ENCODE data around the gene RTN4.
A peak's percentile ranks its signal among the peaks of the same experiment; 100 is the strongest.

RTN4 gene

DNA sequence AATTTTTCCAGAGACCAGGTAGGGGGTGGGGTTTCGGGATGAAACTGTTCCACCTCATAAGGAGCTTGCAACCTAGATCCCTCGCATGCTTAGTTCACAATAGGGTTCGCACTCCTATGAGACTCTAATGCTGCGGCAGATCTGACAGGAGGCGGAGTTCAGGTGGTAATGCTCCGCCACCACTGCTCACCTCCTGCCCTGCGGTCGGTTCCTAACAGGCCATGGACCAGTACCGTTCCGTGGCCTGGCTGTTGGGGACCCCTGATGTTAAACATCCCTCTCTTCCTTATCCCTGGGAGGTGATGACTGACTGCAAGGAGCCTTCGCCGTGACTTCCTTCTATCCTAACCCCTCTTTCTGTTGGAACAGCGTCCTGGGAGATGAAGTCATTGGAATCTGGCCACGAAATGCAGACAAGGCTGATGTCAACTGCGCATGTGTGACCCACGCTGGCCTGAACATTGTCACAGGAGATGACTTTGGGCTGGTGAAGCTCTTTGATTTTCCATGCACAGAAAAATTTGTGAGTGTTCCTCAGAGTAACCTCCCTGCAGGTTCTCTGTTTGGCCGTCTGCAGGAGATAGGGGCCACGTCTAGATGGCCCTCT is 82.4 kb downstream of the RTN4 start:
- no peak for DNase-seq (ENCODE audit: low spot score)

DNA sequence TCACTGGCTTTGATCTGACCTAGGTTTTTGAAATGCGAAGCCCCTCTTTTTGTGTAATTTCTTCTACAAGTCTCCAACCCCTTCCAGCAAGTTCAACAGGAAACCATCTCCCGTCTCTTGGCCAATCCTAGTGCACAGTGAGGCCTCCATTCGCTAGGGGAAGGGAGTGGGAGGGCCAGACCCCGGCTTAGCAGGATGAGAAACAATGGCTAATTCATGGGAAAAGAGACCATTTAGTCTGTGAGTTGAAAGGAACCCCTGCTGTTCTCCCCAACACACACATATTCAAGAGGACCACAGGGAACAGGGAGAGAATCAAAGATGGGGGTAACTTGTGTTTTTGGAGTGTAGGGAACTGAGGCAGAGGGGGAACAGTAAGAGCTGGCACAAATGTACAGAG is 83.0 kb downstream of the RTN4 start:
- DNase-seq (ENCODE audit: low spot score) = no peak

DNA sequence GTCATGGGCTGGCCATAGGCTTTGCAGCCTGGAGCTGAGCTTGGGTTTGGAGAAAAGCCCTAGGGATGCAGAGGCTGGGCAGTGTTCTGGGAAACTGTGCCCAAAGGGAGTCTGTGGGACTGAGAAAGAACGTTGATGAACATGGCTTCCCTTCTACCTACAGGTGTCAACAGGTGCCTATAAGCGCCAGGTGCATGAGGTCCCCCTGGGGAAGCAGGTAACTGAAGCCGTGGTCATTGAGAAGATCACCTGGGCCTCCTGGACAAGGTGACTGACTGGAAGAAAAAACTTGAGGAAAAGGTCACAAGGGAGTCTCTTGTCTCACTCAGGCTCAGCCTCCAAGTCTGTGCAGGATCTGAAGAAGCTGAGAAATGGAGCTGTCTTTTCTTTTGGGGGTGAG is 83.4 kb downstream of the RTN4 start:
- no peak for DNase-seq (ENCODE audit: low spot score)

DNA sequence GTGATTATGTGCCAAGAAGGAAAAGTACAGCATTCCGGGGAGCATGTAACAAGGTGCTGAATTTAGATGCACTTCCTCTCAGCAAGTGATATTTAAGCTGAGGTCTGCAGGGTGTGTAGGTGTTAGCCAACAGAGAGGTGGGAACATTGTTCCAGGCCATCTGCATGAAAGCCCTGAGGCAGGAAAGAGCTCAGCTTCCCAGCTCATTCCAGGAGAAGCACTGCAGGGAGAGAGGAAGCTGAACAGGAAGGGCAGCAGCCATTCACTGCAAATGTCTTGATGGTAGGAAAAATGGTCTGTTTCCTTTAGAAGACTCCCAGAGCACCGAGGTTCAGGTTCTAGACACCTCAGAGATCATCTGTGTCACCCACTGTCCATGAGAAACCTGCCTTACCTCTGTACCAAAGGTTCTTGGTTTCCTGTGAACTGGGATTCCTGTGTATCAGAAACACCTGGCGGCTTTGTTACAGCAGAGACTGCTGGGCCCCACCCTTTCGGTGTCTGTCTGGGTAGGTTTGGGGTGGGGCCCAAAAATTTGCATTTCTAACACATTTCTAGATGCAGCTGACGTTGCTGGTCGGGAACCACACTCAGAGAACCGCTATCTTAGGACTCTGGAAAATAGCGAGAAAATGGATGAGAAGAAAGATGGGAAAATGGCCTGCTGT is 84.0 kb downstream of the RTN4 start:
- DNase-seq (ENCODE audit: low spot score) = no peak

DNA sequence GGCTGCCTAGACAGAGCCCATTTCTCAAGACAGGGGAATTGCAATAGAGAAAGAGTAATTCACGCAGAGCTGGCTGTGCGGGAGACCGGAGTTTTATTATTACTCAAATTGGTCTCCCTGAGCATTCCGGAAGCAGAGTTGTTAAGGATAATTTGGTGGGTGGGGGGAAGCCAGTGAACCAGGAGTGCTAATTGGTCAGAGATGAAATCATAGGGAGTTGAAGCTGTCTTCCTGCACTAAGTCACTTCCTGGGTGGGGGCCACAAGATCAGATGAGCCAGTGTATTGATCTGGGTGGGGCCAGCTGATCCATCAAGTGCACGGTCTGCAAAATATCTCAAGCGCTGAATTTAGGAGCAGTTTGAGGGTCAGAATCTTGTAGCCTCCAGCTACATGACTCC is 84.8 kb downstream of the RTN4 start:
- DNase-seq (ENCODE audit: low spot score) = no peak

DNA sequence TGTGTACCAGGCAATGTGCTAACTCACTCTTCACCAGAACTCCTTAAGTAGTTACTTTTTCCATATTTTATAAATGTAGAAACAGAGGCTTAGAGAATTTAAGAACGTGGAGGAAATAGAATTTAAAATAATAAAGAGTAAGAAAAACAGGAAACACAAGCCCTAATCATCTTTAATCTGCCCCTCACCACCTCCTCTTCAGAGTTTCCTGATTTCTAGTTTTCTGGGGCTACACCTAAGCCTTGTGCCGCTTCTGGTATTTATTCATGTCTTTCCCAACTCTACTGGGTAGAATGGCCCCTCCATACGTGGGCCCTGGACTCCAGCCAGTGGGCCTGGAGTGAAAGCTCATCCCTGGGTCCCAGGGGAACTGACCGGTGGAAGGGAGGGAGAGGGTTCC is 85.4 kb downstream of the RTN4 start:
- no peak for DNase-seq (ENCODE audit: low spot score)

DNA sequence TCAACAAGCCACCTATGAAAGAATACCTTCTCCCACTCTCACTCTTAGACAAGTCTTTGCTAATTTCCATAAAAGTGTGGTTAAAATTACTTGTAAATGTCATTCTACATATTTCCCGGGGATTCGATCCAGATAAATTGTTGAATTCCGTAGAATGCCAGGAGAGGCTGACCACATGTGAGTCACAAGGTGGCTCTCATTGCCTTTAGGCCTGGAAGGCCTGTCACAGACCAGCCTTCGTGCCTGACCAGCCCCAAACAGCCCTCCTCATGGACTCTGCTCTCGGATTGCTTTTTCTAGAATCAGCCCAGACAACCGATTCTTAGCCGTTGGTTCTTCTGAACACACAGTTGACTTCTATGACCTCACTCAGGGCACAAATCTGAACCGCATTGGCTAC is 86.0 kb downstream of the RTN4 start:
- no peak for DNase-seq (ENCODE audit: low spot score)

DNA sequence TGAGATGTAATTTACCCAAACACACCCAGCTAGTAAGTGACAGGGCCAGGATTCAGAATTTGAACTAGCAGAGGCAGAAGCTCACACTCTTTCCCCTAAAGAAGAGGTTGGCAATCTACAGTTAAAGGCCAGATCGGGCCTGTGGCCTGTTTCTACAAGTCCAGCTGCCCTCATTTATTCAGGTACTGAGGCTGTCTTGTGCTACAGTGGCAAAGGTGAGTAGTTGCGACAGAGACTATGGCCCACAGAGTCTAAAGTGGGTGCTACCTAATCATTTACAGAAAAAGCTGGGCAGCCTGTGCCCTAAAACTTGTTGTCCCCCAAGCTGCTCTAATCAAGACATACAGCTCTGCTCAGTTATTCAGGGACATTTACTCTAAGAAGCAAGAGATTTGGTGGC is 86.8 kb downstream of the RTN4 start:
- DNase-seq (ENCODE audit: low spot score) = no peak

DNA sequence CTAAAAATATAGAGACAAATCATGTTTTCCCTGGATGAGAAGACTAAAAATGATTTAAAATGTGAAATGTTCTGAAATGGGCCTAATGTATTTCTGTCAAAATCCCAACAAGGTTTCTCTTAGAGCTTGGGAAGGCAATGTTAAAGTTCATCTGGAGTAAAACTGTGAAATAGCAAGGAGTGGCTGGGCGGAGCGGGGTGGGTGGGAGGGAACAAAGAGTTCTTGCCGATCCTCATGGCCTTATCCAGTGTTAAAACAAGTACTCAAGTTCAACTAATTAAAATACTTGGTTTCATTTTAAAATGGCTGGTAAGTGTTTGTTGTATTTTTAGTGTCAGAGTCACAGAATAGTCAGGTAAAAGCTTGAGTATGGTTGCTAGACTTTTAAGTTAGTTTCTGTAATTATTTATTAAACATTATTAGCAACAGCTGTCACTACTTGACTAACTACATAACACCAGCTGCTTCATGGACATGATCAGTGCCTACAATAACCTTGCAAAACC is 87.3 kb downstream of the RTN4 start:
- DNase-seq (ENCODE audit: low spot score) = no peak

DNA sequence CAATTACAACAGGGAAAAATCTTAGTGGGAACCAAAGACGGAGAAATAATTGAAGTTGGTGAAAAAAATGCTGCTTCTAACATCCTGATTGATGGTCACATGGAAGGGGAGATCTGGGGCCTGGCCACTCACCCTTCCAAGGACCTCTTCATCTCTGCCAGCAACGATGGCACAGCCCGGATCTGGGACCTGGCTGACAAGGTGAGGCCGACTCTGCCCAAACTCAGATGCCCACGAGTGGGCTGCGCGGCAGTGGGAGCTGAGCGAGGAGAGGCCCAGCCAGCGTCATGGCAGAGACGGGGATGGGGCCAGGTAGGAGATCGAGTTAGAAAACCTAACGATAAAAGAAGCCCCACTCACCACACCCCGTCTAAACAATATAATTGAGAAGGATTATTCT is 87.7 kb downstream of the RTN4 start:
- DNase-seq (ENCODE audit: low spot score) = no peak

DNA sequence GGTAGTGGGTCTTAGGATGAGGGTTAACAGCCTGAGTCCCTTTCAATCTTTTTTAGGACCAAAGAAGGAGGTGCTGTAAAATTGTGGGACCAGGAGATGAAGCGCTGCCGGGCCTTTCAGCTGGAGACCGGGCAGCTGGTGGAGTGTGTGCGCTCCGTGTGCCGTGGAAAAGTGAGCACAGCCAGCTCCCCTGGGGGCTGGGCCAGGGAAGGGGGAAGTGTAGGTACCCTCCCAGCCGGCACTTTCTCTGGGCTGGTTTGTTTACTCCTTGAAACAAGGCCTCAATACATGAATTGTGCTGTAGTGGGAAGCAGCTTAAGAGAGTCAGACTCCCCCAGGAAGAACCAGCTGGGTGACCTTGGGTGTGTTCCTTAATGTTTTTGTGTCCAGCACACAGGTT is 90.1 kb downstream of the RTN4 start:
- no peak for DNase-seq (ENCODE audit: low spot score)

DNA sequence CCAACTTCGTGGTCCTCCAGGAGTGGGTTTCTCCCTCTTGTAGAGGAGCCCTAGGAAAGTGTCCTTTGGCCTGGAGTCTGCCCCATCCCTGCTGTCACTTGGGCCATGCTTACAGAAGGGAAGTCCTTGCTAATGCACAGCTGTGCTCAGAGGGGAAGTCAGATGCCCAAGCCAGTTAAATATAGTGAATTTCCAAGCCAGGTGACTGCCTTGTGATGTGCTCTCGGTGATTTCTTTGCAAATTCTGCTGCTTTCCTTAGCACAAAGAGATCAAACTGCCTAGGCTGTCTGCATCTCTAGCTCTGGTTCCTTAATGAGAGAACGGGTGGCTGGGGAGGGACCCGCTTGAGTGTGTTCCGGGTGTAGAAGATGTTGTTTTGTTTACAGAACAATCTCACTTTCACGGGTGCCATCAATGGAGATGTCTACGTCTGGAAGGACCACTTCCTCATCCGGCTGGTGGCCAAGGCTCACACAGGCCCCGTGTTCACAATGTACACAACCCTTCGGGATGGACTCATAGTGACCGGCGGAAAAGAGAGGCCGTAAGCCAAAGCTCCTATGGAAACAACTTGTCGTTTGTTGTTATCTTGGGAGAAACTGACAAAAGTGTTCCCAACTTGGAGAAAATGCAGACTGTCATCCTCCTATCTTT is 91.4 kb downstream of the RTN4 start:
- DNase-seq (ENCODE audit: low spot score) = no peak

DNA sequence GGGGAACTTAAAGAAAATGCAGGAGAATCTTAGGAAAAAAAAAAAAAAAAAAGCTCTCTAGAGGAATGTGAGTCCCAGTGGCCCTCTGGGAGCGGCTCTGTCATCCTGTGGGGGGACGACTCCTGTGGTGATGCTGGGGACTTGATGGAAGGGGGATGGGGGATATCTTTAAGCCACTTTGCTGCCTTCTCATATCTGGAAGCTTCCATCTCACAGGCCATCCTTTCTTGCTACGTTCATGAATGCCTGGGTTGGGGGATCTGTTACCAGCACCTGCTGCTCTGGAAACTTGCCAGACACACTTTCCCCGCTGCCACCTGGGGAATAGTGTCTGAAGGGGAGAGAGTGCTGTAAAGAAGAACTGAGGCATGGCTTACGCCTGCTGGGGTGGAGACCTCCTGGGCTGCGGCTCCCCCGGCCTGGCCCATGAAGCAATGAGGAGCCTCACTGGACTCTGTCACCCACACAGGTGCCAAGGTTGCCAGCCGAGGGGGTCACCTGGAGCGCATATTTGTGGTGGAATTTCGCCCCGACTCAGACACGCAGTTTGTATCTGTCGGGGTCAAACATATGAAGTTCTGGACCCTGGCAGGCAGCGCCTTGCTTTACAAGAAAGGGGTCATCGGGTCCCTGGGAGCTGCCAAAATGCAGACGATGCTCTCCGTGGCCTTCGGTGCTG is 92.8 kb downstream of the RTN4 start:
- no peak for DNase-seq (ENCODE audit: low spot score)

DNA sequence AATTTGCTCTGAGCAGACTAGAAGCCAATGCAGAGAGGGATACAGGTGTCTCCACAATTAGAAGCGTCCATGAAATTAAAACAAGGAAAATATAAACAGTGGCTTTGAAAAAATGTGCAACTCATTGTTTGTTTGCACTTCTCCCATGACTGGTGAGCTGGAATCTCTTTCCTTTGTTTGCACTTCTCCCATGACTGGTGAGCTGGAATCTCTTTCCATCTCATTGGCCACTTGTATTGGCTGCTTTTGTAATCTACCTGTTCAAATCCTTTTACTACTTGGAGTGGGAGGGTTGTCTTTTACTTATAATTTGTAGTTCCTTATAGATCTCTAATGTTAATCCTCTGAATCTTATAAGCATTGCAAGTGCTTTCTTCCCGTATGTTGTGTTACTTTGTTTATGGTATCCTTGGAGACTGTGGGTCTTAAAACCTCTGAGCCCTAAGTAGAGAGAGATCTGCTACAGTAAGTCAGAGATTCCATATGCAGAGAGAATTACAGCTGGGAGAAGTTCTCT is 94.1 kb downstream of the RTN4 start:
- no peak for DNase-seq (ENCODE audit: low spot score)

DNA sequence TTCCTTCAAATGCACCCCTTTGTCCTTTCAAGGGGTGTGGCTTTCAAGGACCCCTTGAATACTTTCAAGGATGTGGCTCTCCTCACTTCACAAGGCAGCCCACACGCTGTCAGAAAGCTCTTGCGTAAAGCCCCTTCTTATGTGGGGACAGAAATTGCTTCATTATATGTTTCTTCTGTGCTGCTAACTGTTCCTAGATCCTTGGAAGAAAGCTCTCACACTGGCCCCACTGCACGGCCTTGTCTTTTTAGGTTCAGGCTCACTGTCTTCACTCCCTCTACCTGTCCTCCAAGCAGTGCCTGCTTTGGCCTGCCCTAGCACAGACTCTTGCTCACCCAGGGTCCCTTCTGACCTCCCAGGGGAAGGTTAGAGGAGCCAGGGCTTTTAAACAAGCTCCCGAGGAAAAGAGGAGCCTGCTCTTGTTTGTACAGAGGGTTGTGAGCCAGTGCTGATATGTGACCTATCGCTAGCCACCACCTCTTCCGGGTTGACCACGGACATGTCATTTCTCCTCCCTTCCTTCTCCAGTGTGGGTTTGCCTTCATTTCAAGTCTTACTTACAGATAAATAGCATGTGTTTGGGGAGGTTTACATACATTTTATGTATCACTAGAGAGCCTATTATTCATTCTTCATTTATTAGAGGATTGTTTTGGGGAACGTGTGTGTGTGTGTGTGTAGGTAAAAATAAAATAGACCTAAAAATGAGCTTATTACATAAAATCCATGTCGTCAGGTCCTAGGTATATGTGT is 94.7 kb downstream of the RTN4 start:
- peak; percentile 58 for DNase-seq (ENCODE audit: low spot score)

DNA sequence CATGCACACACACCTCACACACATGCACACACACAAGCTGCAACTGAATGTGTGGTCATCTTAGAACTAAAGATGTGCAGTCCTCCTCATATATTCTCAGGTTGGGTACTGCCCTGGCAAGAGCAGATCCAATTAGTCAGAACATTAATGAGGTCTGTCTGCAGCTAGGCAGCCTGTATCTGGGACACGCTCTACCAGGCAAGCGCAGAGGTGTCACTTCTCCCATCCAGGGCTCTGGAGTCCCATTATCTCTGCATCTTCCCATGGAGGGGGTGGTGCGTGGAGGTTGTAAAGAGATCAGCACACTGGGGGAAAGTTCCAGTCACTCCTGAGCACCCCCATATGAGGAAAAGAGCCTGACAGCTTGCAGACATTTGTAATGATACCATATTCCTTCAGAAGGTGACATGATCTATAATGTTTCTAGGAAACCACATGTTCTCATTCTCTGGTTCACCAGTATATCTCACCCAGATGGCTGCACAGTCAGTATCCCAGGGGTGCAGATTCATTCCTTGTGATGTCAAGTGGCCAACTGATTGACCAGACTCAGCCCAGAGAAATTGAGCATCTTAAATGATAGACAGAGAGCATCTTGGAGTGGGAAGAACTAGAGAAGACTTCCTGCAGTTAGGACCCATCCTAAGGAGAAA is 95.4 kb downstream of the RTN4 start:
- no peak for DNase-seq (ENCODE audit: low spot score)

DNA sequence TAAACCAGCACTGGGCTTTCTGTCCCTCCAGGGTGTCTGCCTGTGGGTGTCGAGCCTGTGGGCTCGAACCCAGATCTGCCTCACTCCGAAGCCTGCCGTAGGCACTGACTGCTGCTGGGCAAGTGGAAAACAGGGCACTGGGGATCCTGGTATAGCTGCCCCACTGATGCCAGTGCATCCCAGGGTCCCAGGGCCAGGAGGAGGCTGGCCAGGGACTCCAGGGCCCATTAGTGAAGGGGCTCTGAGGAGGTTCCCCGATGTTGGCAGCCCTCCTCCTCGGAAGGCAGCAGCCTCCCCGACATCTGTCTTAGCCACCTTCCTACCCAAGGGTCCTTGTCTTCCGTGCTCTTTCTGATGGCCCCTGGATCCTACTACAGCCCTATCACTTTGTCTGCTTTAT is 96.1 kb downstream of the RTN4 start:
- no peak for DNase-seq (ENCODE audit: low spot score)

DNA sequence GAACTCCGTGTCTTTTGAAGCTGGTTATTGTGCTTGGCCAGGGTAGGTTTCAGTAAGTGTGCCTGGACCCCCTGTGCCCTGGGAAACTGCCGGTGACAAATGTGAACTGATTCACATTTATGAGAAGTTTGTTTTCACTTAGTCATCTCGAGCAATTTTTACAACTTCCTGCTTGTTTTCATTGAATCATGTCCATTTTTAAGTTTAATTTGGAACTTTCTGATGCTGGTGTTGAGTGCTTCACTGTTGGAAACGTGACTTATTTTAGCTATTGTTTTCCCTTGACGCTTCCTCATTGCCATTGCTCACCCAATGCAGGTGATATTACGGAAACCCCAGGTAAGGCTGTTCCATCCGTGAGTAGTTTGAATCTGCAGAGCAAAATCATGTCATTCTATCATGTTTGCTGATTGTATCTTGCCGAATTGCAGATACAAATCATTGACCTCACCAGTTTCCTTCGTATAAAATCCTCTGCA is 97.2 kb downstream of the RTN4 start:
- DNase-seq (ENCODE audit: low spot score) = no peak

DNA sequence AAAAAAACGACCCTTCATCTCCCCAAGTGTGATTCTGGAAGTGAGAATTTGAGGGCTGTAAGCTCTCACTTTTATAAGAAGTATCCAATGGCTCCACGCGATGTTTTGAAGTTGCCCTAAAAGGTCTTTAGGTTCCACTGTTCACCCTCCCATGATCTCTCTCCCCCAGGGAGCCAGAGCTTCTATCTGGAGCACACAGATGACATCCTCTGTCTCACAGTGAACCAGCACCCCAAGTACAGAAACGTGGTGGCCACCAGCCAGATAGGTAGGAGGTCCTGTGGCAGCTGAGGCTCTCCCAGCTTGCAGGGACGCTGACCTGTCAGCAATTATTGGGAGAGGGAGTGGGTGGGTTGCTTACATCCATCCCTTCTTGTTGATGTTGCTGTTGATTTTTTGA is 97.8 kb downstream of the RTN4 start:
- DNase-seq (ENCODE audit: low spot score) = no peak

DNA sequence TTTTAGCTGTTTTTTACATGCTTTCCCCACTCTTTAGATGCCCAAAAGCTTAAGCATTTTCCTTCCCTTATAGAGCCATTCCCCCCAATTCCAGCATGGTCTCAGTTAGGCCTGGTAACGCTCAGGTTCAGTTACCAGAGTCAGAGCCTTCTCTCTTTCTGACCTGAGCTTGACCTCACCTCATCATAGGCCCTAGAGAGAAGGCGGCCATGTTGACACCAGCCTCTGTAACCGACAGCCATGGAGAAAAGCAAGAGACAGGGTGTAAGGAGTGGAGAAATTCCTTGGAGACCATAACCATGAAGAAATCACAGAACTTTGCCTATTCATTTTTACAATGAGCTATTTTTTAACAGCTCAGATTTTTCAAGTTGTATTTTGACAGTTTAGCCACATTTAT is 99.4 kb downstream of the RTN4 start:
- no peak for DNase-seq (ENCODE audit: low spot score)

DNA sequence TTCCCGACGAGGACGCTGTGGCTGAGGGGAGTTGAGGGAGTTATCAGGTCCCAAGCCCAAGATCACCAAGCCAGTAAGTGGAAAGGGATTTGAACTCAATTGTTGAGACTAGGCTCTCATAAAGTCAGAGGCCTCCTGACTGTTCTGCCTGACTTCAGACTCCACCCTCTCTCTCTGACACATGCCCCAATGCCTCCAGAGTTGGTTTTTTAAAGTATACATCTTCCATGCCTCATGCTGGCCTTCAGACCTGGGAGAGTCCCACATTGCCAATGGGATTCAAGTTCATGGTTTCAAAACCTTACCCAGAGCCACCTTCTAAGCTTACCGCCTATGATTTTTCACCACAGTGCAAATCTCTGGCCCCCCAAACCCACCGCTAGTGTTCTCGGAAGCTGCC is 100.8 kb downstream of the RTN4 start:
- no peak for DNase-seq (ENCODE audit: low spot score)

All from hematopoietic multipotent progenitor cell treated with erythropoietin and hydrocortisone succinate and interleukin-3 and kit ligand, for 15 days (in vitro differentiated cells).